Adrenal gland (tissue), 5 donors: ENCODE data around the gene IL10.
A peak's percentile ranks its signal among the peaks of the same experiment; 100 is the strongest.

Experiments
- CTCF ChIP-seq, 6 experiments: fragments of 450-650 bp in 4 of 6; fragments of 200-600 bp in 2 of 6; sonication (generic) in 1 of 6; IDR thresholded peaks; 1 replicate in 5 of 6; 2 replicates in 1 of 6; pipeline versions ENCODE4 v1.5.1 to v1.8.0; 2016 to 2021; ENCODE audit warnings: antibody characterized with exemption in 6 of 6, mild to moderate bottlenecking in 2 of 6, moderate library complexity in 1 of 6
- POLR2A ChIP-seq, 2 donors: fragments of 450-650 bp; IDR thresholded peaks; one replicate each; pipeline ENCODE4 v1.6.1; 2017; ENCODE audit warnings: antibody characterized with exemption in 2 of 2, mild to moderate bottlenecking in 2 of 2, moderate library complexity in 1 of 2
- donor health status: DM: no; HTN: no; CAD: no.

GRCh38 chr1:206809504-206810084 lies 37.3 kb upstream of the IL10 start:
- TF ChIP-seq CTCF (IDR thresholded peaks at IDR 0.05) (peak in 2 of 6 experiments; percentile 7 to 20), POLR2A (IDR thresholded peaks at IDR 0.05) (no peak)
